ENCODE results near the gene TRIM38. TPM values are rescaled to one million over a fixed set of nuclear protein-coding genes. Genes with fewer than 3 reads are reported as not detected.
A peak's percentile ranks its signal among the peaks of the same experiment; 100 is the strongest.

TRIM38 gene
- total and polyA plus RNA-seq, 8 donors = 11.9 to 16.5 (median 15.4) TPM

DNA sequence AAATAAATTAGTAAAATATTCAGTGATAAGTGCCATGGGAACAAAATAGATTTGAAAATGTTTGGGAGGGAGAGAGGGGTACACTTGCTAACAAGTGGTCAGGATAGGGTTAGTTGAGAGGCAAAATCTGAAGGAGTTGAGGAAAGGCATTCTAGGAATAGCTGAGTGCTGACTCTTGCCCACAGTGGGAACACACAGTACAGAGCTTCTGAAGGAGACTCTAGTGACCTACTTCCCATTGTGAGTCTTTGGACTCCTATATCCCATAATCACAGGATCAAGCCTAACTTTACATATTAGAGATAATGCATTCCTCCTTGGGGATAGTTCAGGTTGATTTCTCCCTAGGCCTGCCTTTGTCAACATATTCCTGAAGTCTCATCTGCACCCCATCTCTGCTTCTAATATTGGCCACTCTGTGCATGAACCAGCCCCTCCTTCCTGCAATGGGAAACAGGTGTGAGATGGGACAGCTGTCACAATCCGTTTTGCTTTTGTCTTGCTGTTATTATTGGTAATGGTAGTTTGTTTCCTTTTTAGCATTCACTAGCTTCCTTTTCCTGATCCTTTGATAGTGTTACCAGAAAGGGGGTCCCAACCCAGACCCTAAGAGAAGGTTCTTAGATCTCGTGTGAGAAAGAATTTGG is 2.6 kb upstream of the TRIM38 start:
- H3K27ac ChIP-seq = no peak overlapping the region

DNA sequence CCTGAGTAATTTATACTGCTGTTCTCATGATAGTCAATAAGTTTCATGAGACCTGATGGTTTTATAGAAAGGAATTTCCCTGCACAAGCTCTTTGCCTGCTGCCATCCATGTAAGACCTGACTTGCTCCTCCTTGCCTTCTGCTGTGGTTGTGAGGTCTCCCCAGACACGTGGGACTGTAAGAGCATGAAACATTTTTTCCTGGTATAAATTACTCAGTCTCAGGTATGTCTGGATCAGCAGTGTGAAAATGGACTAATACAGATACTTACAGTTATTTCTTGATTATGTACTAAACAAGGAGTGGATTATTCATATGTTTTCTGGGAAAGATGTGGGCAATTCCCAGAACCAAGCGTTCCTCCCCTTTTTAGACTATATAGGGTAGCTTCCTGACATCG is 1.9 kb upstream of the TRIM38 start:
- Histone ChIP-seq H3K27ac (no peak overlapping the region), H3K4me3 (no peak overlapping the region), H3K36me3 (peaks cover 0 to 12% of the 10 kb centered on the region in 2 donors), H3K9me3 (no peaks in the 10 kb centered on the region), H3K27me3 (no peaks in the 10 kb centered on the region), H3K4me1 (peaks cover 13 to 41% of the 10 kb centered on the region in 2 donors)
- TF ChIP-seq, protein P1, sequence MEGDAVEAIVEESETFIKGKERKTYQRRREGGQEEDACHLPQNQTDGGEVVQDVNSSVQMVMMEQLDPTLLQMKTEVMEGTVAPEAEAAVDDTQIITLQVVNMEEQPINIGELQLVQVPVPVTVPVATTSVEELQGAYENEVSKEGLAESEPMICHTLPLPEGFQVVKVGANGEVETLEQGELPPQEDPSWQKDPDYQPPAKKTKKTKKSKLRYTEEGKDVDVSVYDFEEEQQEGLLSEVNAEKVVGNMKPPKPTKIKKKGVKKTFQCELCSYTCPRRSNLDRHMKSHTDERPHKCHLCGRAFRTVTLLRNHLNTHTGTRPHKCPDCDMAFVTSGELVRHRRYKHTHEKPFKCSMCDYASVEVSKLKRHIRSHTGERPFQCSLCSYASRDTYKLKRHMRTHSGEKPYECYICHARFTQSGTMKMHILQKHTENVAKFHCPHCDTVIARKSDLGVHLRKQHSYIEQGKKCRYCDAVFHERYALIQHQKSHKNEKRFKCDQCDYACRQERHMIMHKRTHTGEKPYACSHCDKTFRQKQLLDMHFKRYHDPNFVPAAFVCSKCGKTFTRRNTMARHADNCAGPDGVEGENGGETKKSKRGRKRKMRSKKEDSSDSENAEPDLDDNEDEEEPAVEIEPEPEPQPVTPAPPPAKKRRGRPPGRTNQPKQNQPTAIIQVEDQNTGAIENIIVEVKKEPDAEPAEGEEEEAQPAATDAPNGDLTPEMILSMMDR (IDR thresholded peaks at IDR 0.05) = no peak
- ATAC-seq (no peak), DNase-seq (no peak)
- intact Hi-C loops (cut with DNase I) = no loop called here

More for the DNA sequence above, 2.6 kb upstream of the TRIM38 start:
- ATAC-seq = no peak
- Histone ChIP-seq H3K4me3 (no peak overlapping the region), H3K9me3 (no peaks in the 10 kb centered on the region), H3K4me1 (peaks cover 13 to 34% of the 10 kb centered on the region in 2 donors), H3K36me3 (peaks cover 0 to 5% of the 10 kb centered on the region in 2 donors), H3K27me3 (no peaks in the 10 kb centered on the region)
- intact Hi-C loops (cut with DNase I) = no loop called here
- TF ChIP-seq, protein P1 (IDR thresholded peaks at IDR 0.05) = no peak
- DNase-seq = no peak

GRCh38 chr6:25961619-25962148 is 918 bp upstream of the TRIM38 start:
- no peak for ATAC-seq
- Histone ChIP-seq H3K36me3 (peaks cover 0 to 21% of the 10 kb centered on the region in 2 donors), H3K4me3 (peak overlapping the region in 1 of 2 donors; percentile 77), H3K4me1 (peaks cover 13 to 51% of the 10 kb centered on the region in 2 donors), H3K27me3 (no peaks in the 10 kb centered on the region), H3K9me3 (no peaks in the 10 kb centered on the region), H3K27ac (peak overlapping the region; percentile 96 to 97)
- intact Hi-C loops (cut with DNase I) = no loop called here
- TF ChIP-seq, protein P1 (IDR thresholded peaks at IDR 0.05) = no peak
- peak in 1 of 4 donors; percentile 5 for DNase-seq

DNA sequence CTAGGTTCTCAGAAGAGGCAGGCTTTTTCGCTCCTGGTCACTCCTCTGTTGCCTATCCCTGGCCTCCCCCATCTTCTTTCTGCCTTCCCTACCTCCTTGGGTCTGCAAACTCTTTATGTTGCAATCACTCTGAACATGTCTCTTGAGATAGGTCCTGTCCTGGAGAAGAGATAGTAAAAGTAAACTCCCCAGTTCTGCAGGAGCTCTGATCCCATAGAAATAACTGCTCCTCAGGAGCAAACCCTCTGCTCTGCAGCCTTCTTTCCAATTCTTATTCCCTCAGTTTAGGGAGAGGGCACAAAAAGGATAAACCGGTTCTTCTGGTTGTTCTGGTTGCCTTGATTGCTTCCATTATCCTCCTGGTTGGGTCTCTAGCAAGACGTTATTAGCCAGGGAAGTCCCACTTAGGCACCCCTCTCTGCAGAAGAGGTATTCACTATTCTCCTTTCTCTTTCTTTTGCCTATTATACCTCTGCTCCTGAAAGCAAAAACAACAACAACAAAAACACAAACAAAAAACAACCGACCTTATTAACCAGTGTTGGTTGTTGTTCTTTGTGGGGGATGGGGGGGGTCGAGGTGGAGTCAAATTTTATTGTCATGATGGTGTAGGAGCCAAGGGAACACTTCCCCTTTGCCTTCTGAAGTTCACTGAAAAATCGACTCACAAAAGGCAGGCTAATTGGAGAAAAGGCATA is 973 bp downstream of the TRIM38 start:
- intact Hi-C loops (cut with DNase I) = no loop called here
- peaks cover 0 to 40% of the 10 kb centered on the region in 2 donors for H3K36me3 ChIP-seq
- H3K9me3 ChIP-seq = no peaks in the 10 kb centered on the region
- H3K4me3 ChIP-seq = peak overlapping the region; percentile 50 to 77
- no peaks in the 10 kb centered on the region for H3K27me3 ChIP-seq
- DNase-seq (peak in 1 of 4 donors; percentile 60), ATAC-seq (peak; percentile 39)
- H3K4me1 ChIP-seq = peaks cover 21 to 69% of the 10 kb centered on the region in 2 donors
- H3K27ac ChIP-seq = peak overlapping the region; percentile 96 to 97
- TF ChIP-seq, protein P1 (IDR thresholded peaks at IDR 0.05) = no peak

DNA sequence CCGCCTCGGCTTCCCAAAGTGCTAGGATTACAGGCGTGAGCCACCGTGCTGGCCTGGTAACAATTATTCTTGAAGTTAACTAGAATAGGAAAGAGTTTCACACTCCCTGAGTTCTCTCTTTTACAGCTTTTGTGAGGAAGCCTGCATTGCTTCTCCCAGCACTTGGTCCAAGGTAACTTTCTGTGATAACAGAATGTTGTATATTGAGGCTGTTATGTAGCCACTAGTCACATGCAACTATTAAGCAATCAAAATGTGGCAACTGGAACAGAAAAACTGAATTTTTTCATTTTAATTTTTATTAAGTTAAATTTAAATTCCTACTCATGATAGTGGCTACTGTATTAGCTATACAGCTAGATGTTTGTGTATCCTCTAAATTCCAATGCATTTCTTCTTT is 2.5 kb downstream of the TRIM38 start:
- peak overlapping the region in 1 of 2 donors; percentile 77 for H3K4me3 ChIP-seq
- peaks cover 0 to 55% of the 10 kb centered on the region in 2 donors for H3K36me3 ChIP-seq
- no peak overlapping the region for H3K27ac ChIP-seq
- H3K9me3 ChIP-seq = no peaks in the 10 kb centered on the region
- ATAC-seq (no peak), DNase-seq (no peak)
- TF ChIP-seq, protein P1 (IDR thresholded peaks at IDR 0.05) = no peak
- H3K27me3 ChIP-seq = no peaks in the 10 kb centered on the region
- intact Hi-C loops (cut with DNase I) = no loop called here
- H3K4me1 ChIP-seq = peaks cover 23 to 73% of the 10 kb centered on the region in 2 donors

Data from left lung (tissue), 10 donors.